GM12878 (cell line): ENCODE measurements around the gene SDCCAG8.

Experiments
- CTCF ChIP-seq, 3 experiments: IDR thresholded peaks in 2 of 3; conservative IDR thresholded peaks in 1 of 3; 2 replicates each; pipeline ENCODE4 v1.5.1; 2011; ENCODE audit warnings: low read depth in 3 of 3, low read length in 3 of 3, mild to moderate bottlenecking in 3 of 3, control low read depth in 2 of 3, moderate library complexity in 2 of 3, inconsistent platforms in 1 of 3, mixed read lengths in 1 of 3; ENCODE audit not compliant: control insufficient read depth in 2 of 3, insufficient read depth in 1 of 3; ENCODE audit errors: extremely low read depth in 1 of 3
- TCF12 ChIP-seq: IDR thresholded peaks from 2 replicates; pipeline ENCODE4 v1.6.1; 2011; ENCODE audit warnings: low read depth, mild to moderate bottlenecking, low read length
- ZBED1 ChIP-seq: IDR thresholded peaks from 2 replicates; pipeline ENCODE4 v1.6.1; 2016; ENCODE audit warnings: borderline replicate concordance

GRCh38 chr1:243255791-243256512, at the start of gene SDCCAG8:
- TF ChIP-seq ZBED1 (no peak), TCF12 (peak; percentile 54), CTCF (IDR thresholded peaks at IDR 0.05 in 2 of 3, conservative IDR thresholded peaks at IDR 0.05 in 1 of 3; ENCODE audit: control insufficient read depth in 2 of 3, extremely low read depth in 1 of 3, insufficient read depth in 1 of 3, low read depth in 3 of 3, low read length in 3 of 3) (no peak)
